Stromal cell of bone marrow (primary cell): ENCODE measurements around the gene GPC5.
"Not testable (repeated sequence)": the region's sequence is repeated elsewhere in the genome, so short reads cannot be mapped to it uniquely, and the experiment has no call there.

ENCODE experiments used
- DNase-seq: peaks from one replicate; pipeline ENCODE4 v3.0.0-alpha.2; 2012; ENCODE audit warnings: low read depth

Gene GPC5

GRCh38 chr13:91649456-91649855 lies 251.0 kb downstream of the GPC5 start:
- no peak for DNase-seq

- DNase-seq: no peak
These were observed 254.2 kb downstream of the GPC5 start for GRCh38 chr13:91652404-91653301.

GRCh38 chr13:91655731-91656130 lies 257.3 kb downstream of the GPC5 start:
- no peak for DNase-seq

GRCh38 chr13:91657283-91657682 lies 258.9 kb downstream of the GPC5 start:
- DNase-seq: no peak

GRCh38 chr13:91659256-91660075 lies 261.0 kb downstream of the GPC5 start:
- DNase-seq: no peak

- DNase-seq: no peak
These were observed 261.6 kb downstream of the GPC5 start for GRCh38 chr13:91660076-91660415.

GRCh38 chr13:91661692-91662490 lies 263.5 kb downstream of the GPC5 start:
- no peak for DNase-seq

GRCh38 chr13:91664039-91664438 lies 265.6 kb downstream of the GPC5 start:
- no peak for DNase-seq

GRCh38 chr13:91667486-91667885 lies 269.1 kb downstream of the GPC5 start:
- DNase-seq: no peak

- DNase-seq: no peak
These were observed 270.6 kb downstream of the GPC5 start for GRCh38 chr13:91668866-91669495.

- DNase-seq: not testable (repeated sequence)
These were observed 275.9 kb downstream of the GPC5 start for GRCh38 chr13:91674347-91674746.

GRCh38 chr13:91684746-91685145 lies 286.3 kb downstream of the GPC5 start:
- no peak for DNase-seq

GRCh38 chr13:91690944-91691343 lies 292.5 kb downstream of the GPC5 start:
- no peak for DNase-seq

GRCh38 chr13:91693466-91693865 lies 295.0 kb downstream of the GPC5 start:
- no peak for DNase-seq

GRCh38 chr13:91698308-91698707 lies 299.9 kb downstream of the GPC5 start:
- no peak for DNase-seq

- no peak for DNase-seq
These were observed 300.3 kb downstream of the GPC5 start for GRCh38 chr13:91698767-91699166.

GRCh38 chr13:91699863-91700262 lies 301.4 kb downstream of the GPC5 start:
- no peak for DNase-seq

- no peak for DNase-seq
These were observed 303.6 kb downstream of the GPC5 start for GRCh38 chr13:91701975-91702374.

- DNase-seq: no peak
These were observed 304.0 kb downstream of the GPC5 start for GRCh38 chr13:91702411-91702810.

GRCh38 chr13:91704398-91704797 lies 306.0 kb downstream of the GPC5 start:
- DNase-seq: no peak

GRCh38 chr13:91708558-91708957 lies 310.1 kb downstream of the GPC5 start:
- no peak for DNase-seq

- no peak for DNase-seq
These were observed 310.8 kb downstream of the GPC5 start for GRCh38 chr13:91709180-91709579.
